K562 (cell line): ENCODE data around the gene BBLN. TPM values are rescaled to one million over a fixed set of nuclear protein-coding genes. Genes with fewer than 3 reads are reported as not detected.

Source experiments
- CC2D1A ChIP-seq: fragments of 450-650 bp; IDR thresholded peaks from 2 replicates; pipeline ENCODE4 v1.6.1; 2017; ENCODE audit warnings: mild to moderate bottlenecking
- CGGBP1 ChIP-seq: fragments of 250-450 bp; sonication (Bioruptor Pico); IDR thresholded peaks from 2 replicates; pipeline ENCODE4 v1.9.0; 2021; ENCODE audit warnings: mild to moderate bottlenecking
- ETV1 ChIP-seq: fragments of 450-650 bp; conservative IDR thresholded peaks from 2 replicates; pipeline ENCODE4 v1.6.1; 2016; ENCODE audit warnings: missing genetic modification characterization, control low read depth, low read depth, missing compliant biosample characterization
- FOXA3 ChIP-seq, 2 experiments: fragments of 450-650 bp in 1 of 2; sonication (generic) in 1 of 2; formaldehyde crosslinking; IDR thresholded peaks in 1 of 2; conservative IDR thresholded peaks in 1 of 2; 2 replicates each; pipeline versions ENCODE4 v1.4.0 to v1.8.0; 2020 to 2022; ENCODE audit warnings: mild to moderate bottlenecking in 2 of 2, missing genetic modification reagents in 1 of 2
- GATAD2B ChIP-seq: fragments of 450-650 bp; IDR thresholded peaks from 2 replicates; pipeline ENCODE4 v1.6.1; 2017; ENCODE audit warnings: mild to moderate bottlenecking, borderline replicate concordance
- HDAC8 ChIP-seq: fragments of 450-650 bp; IDR thresholded peaks from 2 replicates; pipeline ENCODE4 v1.6.1; 2016; ENCODE audit warnings: mild to moderate bottlenecking, missing genetic modification characterization, moderate library complexity, missing compliant biosample characterization
- HMG20B ChIP-seq: fragments of 250-450 bp; sonication (Bioruptor Pico); IDR thresholded peaks from 2 replicates; pipeline ENCODE4 v1.5.0; 2021; ENCODE audit warnings: mild to moderate bottlenecking
- POLR2AphosphoS5 ChIP-seq: IDR thresholded peaks from 2 replicates; pipeline ENCODE4 v1.6.1; 2011; ENCODE audit warnings: mild to moderate bottlenecking, low read depth, low read length, moderate library complexity; ENCODE audit not compliant: control insufficient read depth, insufficient read depth
- RB1 ChIP-seq: fragments of 450-650 bp; IDR thresholded peaks from 2 replicates; pipeline ENCODE4 v1.6.1; 2017; ENCODE audit warnings: low read depth, mild to moderate bottlenecking
- SNIP1 ChIP-seq: fragments of 450-650 bp; IDR thresholded peaks from 2 replicates; pipeline ENCODE4 v1.7.1; 2017; ENCODE audit warnings: low read depth, mild to moderate bottlenecking
- SOX6 ChIP-seq: fragments of 450-650 bp; IDR thresholded peaks from 2 replicates; pipeline ENCODE4 v1.6.1; 2014; ENCODE audit warnings: mild to moderate bottlenecking
- YY1 ChIP-seq, 3 experiments: IDR thresholded peaks; 2 replicates each; pipeline ENCODE4 v1.6.1; 2011; ENCODE audit warnings: low read length in 2 of 3, mild to moderate bottlenecking in 2 of 3, moderate library complexity in 2 of 3, borderline replicate concordance in 1 of 3, control low read depth in 1 of 3, low read depth in 1 of 3; ENCODE audit not compliant: insufficient read depth in 3 of 3, insufficient replicate concordance in 2 of 3, control insufficient read depth in 1 of 3, insufficient read length in 1 of 3; ENCODE audit errors: extremely low read depth in 1 of 3
- ZBTB49 ChIP-seq: sonication (generic); formaldehyde crosslinking; IDR thresholded peaks from 2 replicates; pipeline ENCODE4 v1.8.0; 2022; ENCODE audit warnings: missing genetic modification reagents, mild to moderate bottlenecking, borderline replicate concordance
- ZC3H4 ChIP-seq: sonication (generic); formaldehyde crosslinking; IDR thresholded peaks from 2 replicates; pipeline ENCODE4 v1.9.0; 2021; ENCODE audit warnings: missing genetic modification reagents, borderline replicate concordance
- ZFX ChIP-seq: sonication (generic); formaldehyde crosslinking; IDR thresholded peaks from 2 replicates; pipeline ENCODE4 v1.8.0; 2022; ENCODE audit warnings: mild to moderate bottlenecking, missing genetic modification reagents, moderate library complexity
- ZKSCAN8 ChIP-seq: fragments of 200-800 bp; sonication (Bioruptor generic); IDR thresholded peaks from 2 replicates; pipeline ENCODE4 v1.6.1; 2016; ENCODE audit warnings: missing genetic modification characterization, missing compliant biosample characterization
- ZNF561 ChIP-seq: fragments of 450-650 bp; formaldehyde crosslinking; conservative IDR thresholded peaks from 2 replicates; pipeline ENCODE4 v1.4.0; 2020; ENCODE audit warnings: mild to moderate bottlenecking, moderate library complexity
- polyA plus RNA-seq, 8 experiments: library from polyadenylated mRNA; depleted of rRNA in 4 of 8; stranded (reverse) in 5 of 8; unstranded in 3 of 8; fragments of >200 nt; fragmentation: Nextera tagmentation in 2 of 8; fragmentation: Illumina TruSeq in 1 of 8; extraction: Ambion mirVana in 2 of 8; extraction: Trizol in 1 of 8; gene quantifications; 2 replicates each; pipeline versions ENCODE4 v1.2.1 to v1.2.3, GENCODE V29; 2011 to 2014; ENCODE audit warnings: inconsistent platforms in 1 of 8, missing spikeins in 1 of 8
- total RNA-seq, 7 experiments: library from RNA; depleted of rRNA in 6 of 7; stranded (reverse); fragments of >200 nt in 6 of 7; fragmentation: Illumina TruSeq in 2 of 7; extraction: Trizol in 2 of 7; gene quantifications; 2 replicates each; pipeline versions ENCODE4 v1.2.1 to v1.2.3, GENCODE V29; 2011 to 2021; ENCODE audit warnings: low replicate concordance in 1 of 7
- TF ChIP-seq, protein P1 (sequence below), 2 experiments: fragments of 450-650 bp in 1 of 2; sonication (generic) in 1 of 2; formaldehyde crosslinking in 1 of 2; IDR thresholded peaks in 1 of 2; conservative IDR thresholded peaks in 1 of 2; 2 replicates each; pipeline versions ENCODE4 v1.6.1 to v1.8.1; 2016 to 2023; ENCODE audit warnings: mild to moderate bottlenecking in 2 of 2, moderate library complexity in 2 of 2, inconsistent platforms in 1 of 2, missing genetic modification reagents in 1 of 2

BBLN gene
- total and polyA plus RNA-seq, 9 of the 15 experiments (the other 6 are each of a cell fraction or from before 2014, with no cell fraction given): 4.2 to 331 (median 87.1) TPM

- TF ChIP-seq YY1 (IDR thresholded peaks at IDR 0.05; ENCODE audit: borderline replicate concordance in 1 of 3, control insufficient read depth in 1 of 3, extremely low read depth in 1 of 3, insufficient read depth in 3 of 3, insufficient read length in 1 of 3, insufficient replicate concordance in 2 of 3, low read depth in 1 of 3, low read length in 2 of 3) (peak in 2 of 3 experiments; percentile 85 to 89), SOX6 (no peak), CC2D1A (no peak; the same call in 1 of the 2 replicates), HMG20B (CRISPR knock-in tag) (no peak), ZKSCAN8 (no peak), HDAC8 (0 out of 2 replicates have a peak, but pooled peaks have one; percentile 56), POLR2AphosphoS5 (peak; percentile 92), ETV1 (peak; percentile 81), RB1 (no peak), ZBTB49 (CRISPR knock-in tag) (no peak), FOXA3 (CRISPR knock-in tag; conservative IDR thresholded peaks at IDR 0.05 in 1 of 2, IDR thresholded peaks at IDR 0.05 in 1 of 2) (no peak), SNIP1 (no peak), GATAD2B (no peak), ZNF561 (no peak; the same call in none of the 2 replicates), ZFX (no peak), ZC3H4 (CRISPR knock-in tag) (no peak), CGGBP1 (CRISPR knock-in tag) (peak; percentile 93)
- TF ChIP-seq, protein P1, sequence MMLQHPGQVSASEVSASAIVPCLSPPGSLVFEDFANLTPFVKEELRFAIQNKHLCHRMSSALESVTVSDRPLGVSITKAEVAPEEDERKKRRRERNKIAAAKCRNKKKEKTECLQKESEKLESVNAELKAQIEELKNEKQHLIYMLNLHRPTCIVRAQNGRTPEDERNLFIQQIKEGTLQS (IDR thresholded peaks at IDR 0.05): no peak
- TF ChIP-seq, protein P1 (CRISPR knock-in tag; conservative IDR thresholded peaks at IDR 0.05): no peak; the same call in none of the 2 replicates
Measured at GRCh38 chr9:128159784-128160602, at the start of gene BBLN (continued).
